Measurements from ENCODE around the gene RTRAF. TPM values are rescaled to one million over a fixed set of nuclear protein-coding genes. Genes with fewer than 3 reads are reported as not detected.

The RTRAF gene
- total and polyA plus RNA-seq, 2 of the 8 experiments (the other 6 are each of a cell fraction or from before 2014, with no cell fraction given): 149 to 359 TPM

DNA sequence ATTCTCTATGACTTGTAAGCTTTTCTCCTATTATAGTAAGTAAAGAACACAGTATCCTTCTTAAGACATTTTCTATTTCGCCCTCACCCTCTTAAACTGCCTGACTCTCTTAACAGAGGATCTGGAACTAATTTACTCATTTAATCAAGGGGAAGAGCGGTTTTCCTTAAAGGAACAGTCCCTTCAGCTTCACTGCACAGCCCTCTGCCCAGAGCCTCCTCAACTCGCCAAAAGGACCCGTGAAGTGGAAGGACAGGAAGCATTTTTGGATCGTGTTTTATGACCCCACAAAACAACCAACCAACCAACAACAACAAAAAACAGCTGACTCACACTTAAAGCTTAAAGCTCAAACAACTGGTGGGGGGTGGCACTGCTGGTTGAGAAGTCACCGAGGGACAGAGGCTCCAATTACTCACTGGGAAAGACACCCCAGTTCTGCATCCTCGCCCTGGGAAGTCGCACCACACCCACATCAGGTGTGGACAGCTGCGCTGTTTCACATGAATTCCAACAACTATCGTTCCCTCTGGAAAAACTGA lies 43.8 kb downstream of the RTRAF start (continued):
- TF ChIP-seq, protein P1, sequence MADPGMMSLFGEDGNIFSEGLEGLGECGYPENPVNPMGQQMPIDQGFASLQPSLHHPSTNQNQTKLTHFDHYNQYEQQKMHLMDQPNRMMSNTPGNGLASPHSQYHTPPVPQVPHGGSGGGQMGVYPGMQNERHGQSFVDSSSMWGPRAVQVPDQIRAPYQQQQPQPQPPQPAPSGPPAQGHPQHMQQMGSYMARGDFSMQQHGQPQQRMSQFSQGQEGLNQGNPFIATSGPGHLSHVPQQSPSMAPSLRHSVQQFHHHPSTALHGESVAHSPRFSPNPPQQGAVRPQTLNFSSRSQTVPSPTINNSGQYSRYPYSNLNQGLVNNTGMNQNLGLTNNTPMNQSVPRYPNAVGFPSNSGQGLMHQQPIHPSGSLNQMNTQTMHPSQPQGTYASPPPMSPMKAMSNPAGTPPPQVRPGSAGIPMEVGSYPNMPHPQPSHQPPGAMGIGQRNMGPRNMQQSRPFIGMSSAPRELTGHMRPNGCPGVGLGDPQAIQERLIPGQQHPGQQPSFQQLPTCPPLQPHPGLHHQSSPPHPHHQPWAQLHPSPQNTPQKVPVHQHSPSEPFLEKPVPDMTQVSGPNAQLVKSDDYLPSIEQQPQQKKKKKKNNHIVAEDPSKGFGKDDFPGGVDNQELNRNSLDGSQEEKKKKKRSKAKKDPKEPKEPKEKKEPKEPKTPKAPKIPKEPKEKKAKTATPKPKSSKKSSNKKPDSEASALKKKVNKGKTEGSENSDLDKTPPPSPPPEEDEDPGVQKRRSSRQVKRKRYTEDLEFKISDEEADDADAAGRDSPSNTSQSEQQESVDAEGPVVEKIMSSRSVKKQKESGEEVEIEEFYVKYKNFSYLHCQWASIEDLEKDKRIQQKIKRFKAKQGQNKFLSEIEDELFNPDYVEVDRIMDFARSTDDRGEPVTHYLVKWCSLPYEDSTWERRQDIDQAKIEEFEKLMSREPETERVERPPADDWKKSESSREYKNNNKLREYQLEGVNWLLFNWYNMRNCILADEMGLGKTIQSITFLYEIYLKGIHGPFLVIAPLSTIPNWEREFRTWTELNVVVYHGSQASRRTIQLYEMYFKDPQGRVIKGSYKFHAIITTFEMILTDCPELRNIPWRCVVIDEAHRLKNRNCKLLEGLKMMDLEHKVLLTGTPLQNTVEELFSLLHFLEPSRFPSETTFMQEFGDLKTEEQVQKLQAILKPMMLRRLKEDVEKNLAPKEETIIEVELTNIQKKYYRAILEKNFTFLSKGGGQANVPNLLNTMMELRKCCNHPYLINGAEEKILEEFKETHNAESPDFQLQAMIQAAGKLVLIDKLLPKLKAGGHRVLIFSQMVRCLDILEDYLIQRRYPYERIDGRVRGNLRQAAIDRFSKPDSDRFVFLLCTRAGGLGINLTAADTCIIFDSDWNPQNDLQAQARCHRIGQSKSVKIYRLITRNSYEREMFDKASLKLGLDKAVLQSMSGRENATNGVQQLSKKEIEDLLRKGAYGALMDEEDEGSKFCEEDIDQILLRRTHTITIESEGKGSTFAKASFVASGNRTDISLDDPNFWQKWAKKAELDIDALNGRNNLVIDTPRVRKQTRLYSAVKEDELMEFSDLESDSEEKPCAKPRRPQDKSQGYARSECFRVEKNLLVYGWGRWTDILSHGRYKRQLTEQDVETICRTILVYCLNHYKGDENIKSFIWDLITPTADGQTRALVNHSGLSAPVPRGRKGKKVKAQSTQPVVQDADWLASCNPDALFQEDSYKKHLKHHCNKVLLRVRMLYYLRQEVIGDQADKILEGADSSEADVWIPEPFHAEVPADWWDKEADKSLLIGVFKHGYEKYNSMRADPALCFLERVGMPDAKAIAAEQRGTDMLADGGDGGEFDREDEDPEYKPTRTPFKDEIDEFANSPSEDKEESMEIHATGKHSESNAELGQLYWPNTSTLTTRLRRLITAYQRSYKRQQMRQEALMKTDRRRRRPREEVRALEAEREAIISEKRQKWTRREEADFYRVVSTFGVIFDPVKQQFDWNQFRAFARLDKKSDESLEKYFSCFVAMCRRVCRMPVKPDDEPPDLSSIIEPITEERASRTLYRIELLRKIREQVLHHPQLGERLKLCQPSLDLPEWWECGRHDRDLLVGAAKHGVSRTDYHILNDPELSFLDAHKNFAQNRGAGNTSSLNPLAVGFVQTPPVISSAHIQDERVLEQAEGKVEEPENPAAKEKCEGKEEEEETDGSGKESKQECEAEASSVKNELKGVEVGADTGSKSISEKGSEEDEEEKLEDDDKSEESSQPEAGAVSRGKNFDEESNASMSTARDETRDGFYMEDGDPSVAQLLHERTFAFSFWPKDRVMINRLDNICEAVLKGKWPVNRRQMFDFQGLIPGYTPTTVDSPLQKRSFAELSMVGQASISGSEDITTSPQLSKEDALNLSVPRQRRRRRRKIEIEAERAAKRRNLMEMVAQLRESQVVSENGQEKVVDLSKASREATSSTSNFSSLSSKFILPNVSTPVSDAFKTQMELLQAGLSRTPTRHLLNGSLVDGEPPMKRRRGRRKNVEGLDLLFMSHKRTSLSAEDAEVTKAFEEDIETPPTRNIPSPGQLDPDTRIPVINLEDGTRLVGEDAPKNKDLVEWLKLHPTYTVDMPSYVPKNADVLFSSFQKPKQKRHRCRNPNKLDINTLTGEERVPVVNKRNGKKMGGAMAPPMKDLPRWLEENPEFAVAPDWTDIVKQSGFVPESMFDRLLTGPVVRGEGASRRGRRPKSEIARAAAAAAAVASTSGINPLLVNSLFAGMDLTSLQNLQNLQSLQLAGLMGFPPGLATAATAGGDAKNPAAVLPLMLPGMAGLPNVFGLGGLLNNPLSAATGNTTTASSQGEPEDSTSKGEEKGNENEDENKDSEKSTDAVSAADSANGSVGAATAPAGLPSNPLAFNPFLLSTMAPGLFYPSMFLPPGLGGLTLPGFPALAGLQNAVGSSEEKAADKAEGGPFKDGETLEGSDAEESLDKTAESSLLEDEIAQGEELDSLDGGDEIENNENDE (IDR thresholded peaks at IDR 0.05; ENCODE audit: insufficient replicate concordance, low read length): no peak
- no peak for TF ChIP-seq CBX8 (IDR thresholded peaks at IDR 0.05; ENCODE audit: borderline replicate concordance, low read depth, low read length)
- no peak for TF ChIP-seq EP300 (IDR thresholded peaks at IDR 0.05; ENCODE audit: borderline replicate concordance in 1 of 2, low read depth in 2 of 2, low read length in 2 of 2)

All from H1 (cell line).